Measurements from ENCODE around the gene FOXJ1. TPM values are rescaled to one million over a fixed set of nuclear protein-coding genes. Genes with fewer than 3 reads are reported as not detected.

The FOXJ1 gene
- total RNA-seq, 1 donor from 2014 or later, result 0.27 TPM

- intact Hi-C loops (cut with micrococcal nuclease), result no loop called here
Measured at GRCh38 chr17:76092526-76093413, 48.3 kb downstream of the FOXJ1 start.

GRCh38 chr17:76091526-76092286 lies 49.3 kb downstream of the FOXJ1 start:
- intact Hi-C loops (cut with micrococcal nuclease), result no loop called here

- intact Hi-C loops (cut with micrococcal nuclease), result no loop called here
Measured at GRCh38 chr17:76090517-76091129, 50.4 kb downstream of the FOXJ1 start.

GRCh38 chr17:76089680-76090516 lies 51.1 kb downstream of the FOXJ1 start:
- intact Hi-C loops (cut with micrococcal nuclease), result no loop called here

- intact Hi-C loops (cut with micrococcal nuclease), result no loop called here
Measured at GRCh38 chr17:76088868-76089576, 52.0 kb downstream of the FOXJ1 start.

GRCh38 chr17:76088041-76088867 lies 52.8 kb downstream of the FOXJ1 start:
- intact Hi-C loops (cut with micrococcal nuclease), result no loop called here

GRCh38 chr17:76087531-76087930 lies 53.5 kb downstream of the FOXJ1 start:
- intact Hi-C loops (cut with micrococcal nuclease), result no loop called here

GRCh38 chr17:76086384-76086783 lies 54.7 kb downstream of the FOXJ1 start:
- intact Hi-C loops (cut with micrococcal nuclease), result no loop called here

Other genes starting within 250 kb of the FOXJ1 start
- 38.3 and 41.1 TPM in 2 replicates for gene TRIM65, start 244.3 kb downstream of the FOXJ1 start, total RNA-seq
- 96.2 and 110 TPM in 2 replicates for gene MRPL38, start 236.4 kb downstream of the FOXJ1 start, total RNA-seq
- gene FBF1, start 200.2 kb downstream of the FOXJ1 start, total RNA-seq, result 20.4 and 21.4 TPM in 2 replicates
- 29.0 and 29.4 TPM in 2 replicates for gene ACOX1, start 162.1 kb downstream of the FOXJ1 start, total RNA-seq
- gene TEN1, start 162.0 kb downstream of the FOXJ1 start, total RNA-seq, result 16.7 TPM in 2 replicates
- gene CDK3, start 140.4 kb downstream of the FOXJ1 start, total RNA-seq, result 6.7 and 9.8 TPM in 2 replicates
- gene EVPL, start 113.9 kb downstream of the FOXJ1 start, total RNA-seq, result 0.02 and 0.16 TPM in 2 replicates
- 107 and 112 TPM in 2 replicates for gene SRP68, start 68.7 kb downstream of the FOXJ1 start, total RNA-seq
- 0.11 and 0.39 TPM in 2 replicates for gene GALR2, start 66.5 kb downstream of the FOXJ1 start, total RNA-seq
- gene ZACN, start 62.1 kb downstream of the FOXJ1 start, total RNA-seq, result 0.18 and 0.43 TPM in 2 replicates
- 132 and 137 TPM in 2 replicates for gene EXOC7, start 37.5 kb downstream of the FOXJ1 start, total RNA-seq
- 58.3 and 66.0 TPM in 2 replicates for gene RNF157, start 99.2 kb upstream of the FOXJ1 start, total RNA-seq
- 202 and 211 TPM in 2 replicates for gene UBALD2, start 124.1 kb upstream of the FOXJ1 start, total RNA-seq
- 3.2 and 3.7 TPM in 2 replicates for gene QRICH2, start 167.0 kb upstream of the FOXJ1 start, total RNA-seq
- gene PRPSAP1, start 212.7 kb upstream of the FOXJ1 start, total RNA-seq, result 53.3 and 59.5 TPM in 2 replicates
- 1.3 and 1.9 TPM in 2 replicates for gene SPHK1, start 243.4 kb upstream of the FOXJ1 start, total RNA-seq

Data from T-helper 2 cell treated with Interferon-gamma antibody and Interleukin-4, amounts not matched to agents 100 ng/mL and 5 ng/mL, for 36 hours (primary cell).